Central memory CD8-positive, alpha-beta T cell (primary cell): Measurements from ENCODE around the gene CAPZA2.
A peak's percentile ranks its signal among the peaks of the same experiment; 100 is the strongest.

ENCODE experiments used
- ATAC-seq: fragments of 150-1000 bp; cut with Tn5 transposase; replicated peaks from 2 replicates; pipeline ENCODE4 v1.10.0; 2022; ENCODE audit warnings: mild to moderate bottlenecking, moderate FRiP score, moderate number of reproducible peaks; ENCODE audit not compliant: poor library complexity, severe bottlenecking; ENCODE audit errors: extremely low read depth
- DNase-seq, 2 donors: peaks; one replicate each; pipeline ENCODE4 v3.0.0; 2021; ENCODE audit warnings: low spot score in 2 of 2
- H3K27ac Mint-ChIP-seq: one replicate; pipeline ENCODE4 v1.8.0; 2022; ENCODE audit warnings: low read depth, mild to moderate bottlenecking, moderate library complexity, mixed read lengths
- H3K27me3 Mint-ChIP-seq: one replicate; pipeline ENCODE4 v1.8.0; 2022; ENCODE audit warnings: mixed read lengths
- H3K36me3 Mint-ChIP-seq: one replicate; pipeline ENCODE4 v1.8.0; 2022; ENCODE audit warnings: mild to moderate bottlenecking, moderate library complexity, mixed read lengths; ENCODE audit not compliant: insufficient read depth
- H3K4me1 Mint-ChIP-seq: one replicate; pipeline ENCODE4 v1.8.0; 2022; ENCODE audit warnings: mixed read lengths
- H3K4me3 Mint-ChIP-seq: one replicate; pipeline ENCODE4 v1.8.0; 2022; ENCODE audit warnings: mild to moderate bottlenecking, moderate library complexity, mixed read lengths
- H3K9me3 Mint-ChIP-seq: one replicate; pipeline ENCODE4 v1.8.0; 2022; ENCODE audit warnings: mixed read lengths

Gene CAPZA2

GRCh38 chr7:116901143-116901542, 38.8 kb downstream of the CAPZA2 start:
- Mint-ChIP-seq H3K9me3 (peaks cover 6% of the 10 kb centered on the region), H3K27ac (no peak overlapping the region), H3K4me3 (no peak overlapping the region), H3K36me3 (peaks cover 39% of the 10 kb centered on the region), H3K27me3 (no peaks in the 10 kb centered on the region), H3K4me1 (peaks cover 13% of the 10 kb centered on the region)
- no peak for ATAC-seq
- no peak for DNase-seq

GRCh38 chr7:116902867-116903266, 40.5 kb downstream of the CAPZA2 start:
- Mint-ChIP-seq H3K36me3 (peaks cover 40% of the 10 kb centered on the region), H3K4me3 (no peak overlapping the region), H3K4me1 (peaks cover 5% of the 10 kb centered on the region), H3K27ac (no peak overlapping the region), H3K27me3 (no peaks in the 10 kb centered on the region), H3K9me3 (peaks cover 6% of the 10 kb centered on the region)
- ATAC-seq (no peak), DNase-seq (no peak)

DNA sequence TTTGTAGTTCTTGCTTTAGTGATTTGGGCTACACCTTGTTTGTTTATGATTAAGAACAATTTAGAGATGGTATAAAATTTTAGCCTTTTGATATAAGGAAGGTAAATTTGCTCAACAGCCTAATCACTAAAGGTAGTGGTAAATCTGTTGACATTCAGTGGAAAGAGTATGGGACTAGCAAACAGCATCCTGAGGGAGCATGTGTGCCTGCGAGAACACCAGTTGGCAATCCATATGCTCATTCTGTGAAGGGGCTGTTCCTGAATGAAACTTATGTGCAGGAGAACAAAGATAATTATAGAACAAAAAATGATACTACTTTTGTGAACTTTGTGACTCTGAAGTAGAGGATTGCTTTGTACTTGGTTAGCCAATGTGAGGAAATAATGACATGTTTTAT, 44.0 kb downstream of the CAPZA2 start:
- H3K27me3 Mint-ChIP-seq: no peaks in the 10 kb centered on the region
- no peak overlapping the region for H3K27ac Mint-ChIP-seq
- DNase-seq: no peak
- ATAC-seq: no peak
- no peaks in the 10 kb centered on the region for H3K9me3 Mint-ChIP-seq
- no peak overlapping the region for H3K4me3 Mint-ChIP-seq
- H3K4me1 Mint-ChIP-seq: no peaks in the 10 kb centered on the region
- peaks cover 44% of the 10 kb centered on the region for H3K36me3 Mint-ChIP-seq

DNA sequence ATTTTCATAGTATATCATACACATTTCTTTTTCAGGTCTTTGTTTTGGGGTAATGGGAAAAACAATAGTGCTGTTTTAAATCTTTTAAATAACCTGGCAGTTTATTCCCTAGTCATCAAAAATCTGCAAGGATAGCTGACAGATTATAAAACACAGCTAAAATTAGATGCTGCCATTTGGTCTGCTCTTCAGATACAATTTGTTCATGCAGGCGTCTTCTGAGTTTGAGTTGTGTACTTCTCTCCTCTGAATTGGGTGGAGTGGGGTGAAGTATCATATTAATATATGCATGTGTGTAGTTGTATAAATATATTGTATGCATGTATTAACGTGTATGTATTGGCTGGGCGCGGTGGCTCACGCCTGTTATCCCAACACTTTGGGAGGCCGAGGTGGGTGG, 48.0 kb downstream of the CAPZA2 start:
- Mint-ChIP-seq H3K9me3 (no peaks in the 10 kb centered on the region), H3K27ac (no peak overlapping the region), H3K4me3 (no peak overlapping the region), H3K4me1 (no peaks in the 10 kb centered on the region), H3K36me3 (peaks cover 53% of the 10 kb centered on the region), H3K27me3 (no peaks in the 10 kb centered on the region)
- no peak for ATAC-seq
- no peak for DNase-seq

DNA sequence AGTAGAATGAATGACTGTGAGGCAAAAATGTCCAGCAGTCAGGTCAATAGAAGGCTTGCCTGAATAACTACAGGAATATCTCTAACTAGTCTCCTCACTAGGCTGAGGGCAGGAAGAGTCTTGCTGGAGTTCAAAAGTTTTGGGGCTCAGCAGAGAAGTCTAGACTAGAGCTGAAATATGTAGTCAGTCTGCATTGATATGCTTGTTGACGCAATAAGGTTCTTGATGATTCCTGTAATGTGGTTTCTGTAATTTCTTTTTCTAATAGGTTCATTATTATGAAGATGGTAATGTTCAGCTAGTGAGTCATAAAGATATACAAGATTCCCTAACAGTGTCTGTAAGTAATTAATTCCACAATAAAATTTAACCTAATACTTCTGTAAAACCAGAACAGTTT, 49.4 kb downstream of the CAPZA2 start:
- Mint-ChIP-seq H3K4me3 (no peak overlapping the region), H3K27ac (no peak overlapping the region), H3K9me3 (no peaks in the 10 kb centered on the region), H3K36me3 (peaks cover 59% of the 10 kb centered on the region), H3K27me3 (no peaks in the 10 kb centered on the region), H3K4me1 (no peaks in the 10 kb centered on the region)
- no peak for ATAC-seq
- DNase-seq: no peak

GRCh38 chr7:116912269-116912909, 50.0 kb downstream of the CAPZA2 start:
- Mint-ChIP-seq H3K27me3 (no peaks in the 10 kb centered on the region), H3K9me3 (no peaks in the 10 kb centered on the region), H3K4me3 (no peak overlapping the region), H3K36me3 (peaks cover 60% of the 10 kb centered on the region), H3K27ac (no peak overlapping the region), H3K4me1 (no peaks in the 10 kb centered on the region)
- ATAC-seq (no peak), DNase-seq (no peak)

- no peaks in the 10 kb centered on the region for H3K9me3 Mint-ChIP-seq
- ATAC-seq (no peak), DNase-seq (no peak)
- H3K4me1 Mint-ChIP-seq: no peaks in the 10 kb centered on the region
- H3K36me3 Mint-ChIP-seq: peaks cover 39% of the 10 kb centered on the region
- no peaks in the 10 kb centered on the region for H3K27me3 Mint-ChIP-seq
- H3K4me3 Mint-ChIP-seq: no peak overlapping the region
- H3K27ac Mint-ChIP-seq: no peak overlapping the region
Observed at GRCh38 chr7:116918704-116919103, 56.3 kb downstream of the CAPZA2 start.

GRCh38 chr7:116920359-116920758, 58.0 kb downstream of the CAPZA2 start:
- no peak for ATAC-seq
- H3K4me3 Mint-ChIP-seq: no peak overlapping the region
- no peaks in the 10 kb centered on the region for H3K9me3 Mint-ChIP-seq
- no peaks in the 10 kb centered on the region for H3K27me3 Mint-ChIP-seq
- no peak overlapping the region for H3K27ac Mint-ChIP-seq
- no peaks in the 10 kb centered on the region for H3K4me1 Mint-ChIP-seq
- peaks cover 29% of the 10 kb centered on the region for H3K36me3 Mint-ChIP-seq
- DNase-seq: no peak

DNA sequence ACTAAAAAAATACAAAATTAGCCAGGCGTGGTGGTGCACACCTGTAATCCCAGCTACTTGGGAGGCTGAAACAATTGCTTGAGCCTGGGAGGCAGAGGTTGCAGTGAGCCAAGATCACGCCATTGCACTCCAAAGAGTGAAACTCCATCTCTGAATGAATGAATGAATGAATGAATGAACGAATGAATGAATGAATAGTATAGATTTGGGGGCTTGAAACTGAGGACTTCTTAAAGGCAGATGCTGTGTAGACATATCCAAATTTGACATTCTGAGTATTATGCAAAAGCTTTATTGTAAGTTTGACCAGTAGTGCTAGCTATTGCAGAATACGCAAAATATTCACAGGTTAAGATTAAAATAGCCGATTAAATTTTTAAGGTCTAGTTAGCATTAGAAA, 60.2 kb downstream of the CAPZA2 start:
- Mint-ChIP-seq H3K36me3 (peaks cover 13% of the 10 kb centered on the region), H3K9me3 (no peaks in the 10 kb centered on the region), H3K27ac (no peak overlapping the region), H3K4me3 (no peak overlapping the region), H3K27me3 (no peaks in the 10 kb centered on the region), H3K4me1 (no peaks in the 10 kb centered on the region)
- DNase-seq (no peak), ATAC-seq (no peak)

GRCh38 chr7:116924741-116925140, 62.4 kb downstream of the CAPZA2 start:
- H3K4me3 Mint-ChIP-seq: no peak overlapping the region
- peaks cover 4% of the 10 kb centered on the region for H3K36me3 Mint-ChIP-seq
- ATAC-seq (no peak), DNase-seq (no peak)
- H3K9me3 Mint-ChIP-seq: no peaks in the 10 kb centered on the region
- no peaks in the 10 kb centered on the region for H3K27me3 Mint-ChIP-seq
- no peaks in the 10 kb centered on the region for H3K4me1 Mint-ChIP-seq
- no peak overlapping the region for H3K27ac Mint-ChIP-seq

DNA sequence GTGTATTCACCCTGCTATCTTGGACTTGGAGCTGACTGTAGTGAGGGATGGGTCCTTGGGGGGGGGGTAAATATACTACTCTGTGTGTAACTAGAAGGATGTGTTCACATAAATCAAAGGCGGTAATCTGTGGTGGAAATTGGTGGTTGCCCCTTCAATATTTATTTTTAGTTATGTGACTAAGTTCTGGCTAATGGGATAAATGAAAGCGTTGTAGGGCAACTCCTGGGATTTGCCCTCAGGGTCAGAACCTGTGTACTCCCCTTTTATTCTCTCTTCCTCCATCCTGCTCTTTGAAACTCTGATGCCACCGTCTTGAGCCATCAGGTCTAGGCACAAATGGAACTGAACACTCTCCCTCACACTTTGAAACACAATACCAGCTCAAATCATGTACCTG, 66.6 kb downstream of the CAPZA2 start:
- H3K36me3 Mint-ChIP-seq: no peaks in the 10 kb centered on the region
- H3K27ac Mint-ChIP-seq: no peak overlapping the region
- no peak overlapping the region for H3K4me3 Mint-ChIP-seq
- H3K27me3 Mint-ChIP-seq: no peaks in the 10 kb centered on the region
- ATAC-seq (no peak), DNase-seq (no peak)
- no peaks in the 10 kb centered on the region for H3K9me3 Mint-ChIP-seq
- H3K4me1 Mint-ChIP-seq: peaks cover 10% of the 10 kb centered on the region

DNA sequence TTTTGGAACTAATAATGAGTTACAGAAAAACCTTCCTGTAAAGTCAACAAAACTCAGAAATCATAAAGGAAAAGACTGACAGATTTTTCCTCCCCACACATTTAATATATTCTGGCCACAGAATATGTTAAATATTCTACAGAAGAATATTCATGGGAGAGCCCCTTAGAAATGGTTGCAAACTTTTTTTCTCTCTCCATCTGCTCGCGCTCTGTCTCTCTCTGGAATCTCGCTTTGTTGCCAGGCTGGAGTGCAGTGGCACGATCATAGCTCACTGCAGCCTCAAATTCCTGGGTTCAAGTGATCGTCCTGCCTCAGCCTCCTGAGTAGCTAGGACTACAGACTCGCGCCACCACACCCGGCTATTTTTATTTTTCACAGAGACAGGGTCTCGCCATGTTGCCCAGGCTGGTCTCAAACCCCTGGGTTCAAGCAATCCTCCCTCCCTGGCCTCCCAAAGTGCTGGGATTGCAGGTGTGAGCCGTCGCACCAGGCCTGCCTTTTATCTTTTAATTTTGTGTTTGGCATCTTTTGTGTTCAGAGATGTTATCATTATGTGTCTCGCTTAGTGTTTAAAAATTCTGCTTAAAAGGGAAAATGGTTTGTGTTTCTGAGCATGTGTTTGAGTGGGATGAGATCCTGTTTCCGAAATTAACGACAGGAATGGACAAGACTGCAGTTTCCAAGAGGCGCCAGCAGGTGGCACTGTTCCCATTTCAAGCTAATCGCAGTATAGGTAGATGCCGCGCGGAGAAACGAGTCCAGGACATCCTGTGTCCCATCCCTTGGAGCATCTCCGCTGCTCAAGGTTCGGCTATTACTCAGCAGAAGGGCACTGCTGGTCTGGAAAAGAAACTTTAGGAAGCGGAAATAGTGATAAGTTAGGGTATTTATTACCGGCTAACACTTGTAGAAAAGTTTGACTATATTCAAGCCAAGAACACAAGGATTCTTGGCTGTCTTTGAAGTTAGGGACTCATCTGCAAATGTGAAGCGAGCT, 67.8 kb downstream of the CAPZA2 start:
- no peaks in the 10 kb centered on the region for H3K36me3 Mint-ChIP-seq
- no peak overlapping the region for H3K27ac Mint-ChIP-seq
- DNase-seq: peak; percentile 54 to 66
- peaks cover 8% of the 10 kb centered on the region for H3K27me3 Mint-ChIP-seq
- peaks cover 10% of the 10 kb centered on the region for H3K4me1 Mint-ChIP-seq
- H3K4me3 Mint-ChIP-seq: no peak overlapping the region
- H3K9me3 Mint-ChIP-seq: no peaks in the 10 kb centered on the region
- peak; percentile 81 for ATAC-seq

DNA sequence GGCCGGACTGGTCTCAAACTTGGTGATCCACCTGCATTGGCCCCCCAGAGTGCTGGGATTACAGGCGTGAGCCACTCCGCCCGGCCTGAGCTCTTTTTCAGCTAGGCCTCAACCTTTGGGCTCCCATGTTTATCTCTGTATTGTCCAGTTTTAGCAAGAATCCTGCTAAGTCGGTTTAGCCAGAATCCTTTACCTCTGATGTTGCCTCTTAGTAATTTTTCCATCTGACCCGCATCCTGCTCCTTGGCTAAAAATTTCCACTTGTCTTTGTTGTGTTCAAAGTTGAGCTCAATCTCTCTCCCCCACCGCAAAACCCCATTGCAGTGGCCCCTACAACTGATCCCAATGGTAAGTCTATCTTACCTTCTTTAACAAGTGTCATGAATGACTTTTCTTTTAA, 70.2 kb downstream of the CAPZA2 start:
- Mint-ChIP-seq H3K27ac (no peak overlapping the region), H3K27me3 (peaks cover 31% of the 10 kb centered on the region), H3K36me3 (no peaks in the 10 kb centered on the region), H3K4me1 (peaks cover 10% of the 10 kb centered on the region), H3K4me3 (no peak overlapping the region), H3K9me3 (no peaks in the 10 kb centered on the region)
- DNase-seq: no peak
- no peak for ATAC-seq
